MM.1S (cell line): ENCODE data around the gene GAS5.
A peak's percentile ranks its signal among the peaks of the same experiment; 100 is the strongest.

ENCODE experiments used
- DNase-seq: peaks from one replicate; pipeline ENCODE4 v3.0.0-alpha.2; 2015
- H2AFZ ChIP-seq: fragments of 300-600 bp; sonication (generic); 2 replicates; pipeline ENCODE4 v1.6.0; 2016; ENCODE audit warnings: antibody characterized with exemption, low read length
- H3F3A ChIP-seq: fragments of 300-600 bp; sonication (generic); 2 replicates; pipeline ENCODE4 v1.6.1; 2016; ENCODE audit warnings: mild to moderate bottlenecking, antibody characterized with exemption, low read length, moderate library complexity, mixed read lengths; ENCODE audit not compliant: insufficient read depth
- H3K27ac ChIP-seq: fragments of 300-600 bp; sonication (generic); 2 replicates; pipeline ENCODE4 v1.5.1; 2016; ENCODE audit warnings: mild to moderate bottlenecking, low read length
- H3K27me3 ChIP-seq: fragments of 300-600 bp; sonication (generic); replicated peaks from 2 replicates; pipeline ENCODE4 v1.6.0; 2016; ENCODE audit warnings: low read length; ENCODE audit not compliant: insufficient read depth
- H3K36me3 ChIP-seq: fragments of 300-600 bp; sonication (generic); replicated peaks from 2 replicates; pipeline ENCODE4 v1.6.1; 2016; ENCODE audit warnings: mild to moderate bottlenecking, low read length, mixed read lengths; ENCODE audit not compliant: insufficient read depth
- H3K4me1 ChIP-seq: fragments of 300-600 bp; sonication (generic); 2 replicates; pipeline ENCODE4 v1.6.1; 2016; ENCODE audit warnings: low read length, mixed read lengths
- H3K4me2 ChIP-seq: fragments of 300-600 bp; sonication (generic); 2 replicates; pipeline ENCODE4 v1.6.0; 2016; ENCODE audit warnings: low read depth, low read length
- H3K4me3 ChIP-seq: fragments of 300-600 bp; sonication (generic); 2 replicates; pipeline ENCODE4 v1.5.1; 2016; ENCODE audit warnings: low read length, mixed read lengths
- H3K79me2 ChIP-seq: fragments of 300-600 bp; sonication (generic); 2 replicates; pipeline ENCODE4 v1.6.1; 2016; ENCODE audit warnings: mixed run types, low read length, mixed read lengths
- H3K9ac ChIP-seq: fragments of 300-600 bp; sonication (generic); 2 replicates; pipeline ENCODE4 v1.6.1; 2016; ENCODE audit warnings: low read length, mixed read lengths
- H3K9me2 ChIP-seq: fragments of 300-600 bp; sonication (generic); replicated peaks from 2 replicates; pipeline ENCODE4 v1.6.1; 2016; ENCODE audit warnings: mild to moderate bottlenecking, low read length, mixed read lengths; ENCODE audit not compliant: insufficient read depth
- H3K9me3 ChIP-seq: fragments of 300-600 bp; sonication (generic); replicated peaks from 2 replicates; pipeline ENCODE4 v1.6.1; 2016; ENCODE audit warnings: mild to moderate bottlenecking, low read length, mixed read lengths; ENCODE audit not compliant: insufficient read depth
- H4K20me1 ChIP-seq: fragments of 300-600 bp; sonication (generic); 2 replicates; pipeline ENCODE4 v1.6.1; 2016; ENCODE audit warnings: mild to moderate bottlenecking, low read length, moderate library complexity, mixed read lengths; ENCODE audit not compliant: insufficient read depth
- CTCF ChIP-seq: fragments of 300-600 bp; sonication (generic); IDR thresholded peaks from 2 replicates; pipeline ENCODE4 v1.5.1; 2016; ENCODE audit warnings: antibody characterized with exemption, low read length, mixed read lengths
- EZH2 ChIP-seq: fragments of 300-600 bp; sonication (generic); optimal IDR thresholded peaks from 2 replicates; pipeline ENCODE3; 2017; ENCODE audit warnings: low read depth, mild to moderate bottlenecking, antibody characterized with exemption, low read length, mixed read lengths
- EZH2phosphoT487 ChIP-seq: fragments of 300-600 bp; sonication (generic); IDR thresholded peaks from 2 replicates; pipeline ENCODE4 v1.6.1; 2018; ENCODE audit warnings: antibody characterized with exemption, low read length

Gene GAS5

DNA sequence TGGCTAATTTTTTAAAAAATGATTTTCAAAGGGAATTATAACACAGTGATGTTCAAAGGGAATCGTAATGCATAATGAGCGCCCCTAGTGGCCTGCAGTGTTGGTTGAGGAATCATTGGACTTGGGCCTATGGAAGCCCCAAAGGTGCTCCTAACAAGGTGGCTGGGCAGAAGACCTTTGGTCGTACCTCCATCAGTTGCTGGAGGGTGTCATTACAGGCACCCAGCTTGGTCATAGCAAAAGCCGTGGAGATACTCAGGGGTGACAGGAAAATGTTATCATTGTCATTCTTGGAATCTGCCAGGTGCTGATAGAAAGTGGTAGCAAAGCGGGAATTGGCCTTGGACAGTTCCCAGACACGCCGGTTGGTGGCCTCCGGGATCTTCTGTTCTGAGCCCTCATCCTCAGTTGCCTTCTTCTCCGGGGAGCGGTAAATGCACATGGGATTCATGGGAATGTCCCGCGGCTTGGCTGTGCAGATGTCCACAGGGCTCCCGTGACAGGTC is 46.6 kb upstream of the GAS5 start:
- H3K4me3 ChIP-seq = no peak overlapping the region
- no peak overlapping the region for H3K9ac ChIP-seq
- DNase-seq = peak; percentile 70
- H3K36me3 ChIP-seq = no peaks in the 10 kb centered on the region
- H3K4me2 ChIP-seq = no peak overlapping the region
- no peaks in the 10 kb centered on the region for H3K4me1 ChIP-seq
- no peaks in the 10 kb centered on the region for H3F3A ChIP-seq
- TF ChIP-seq CTCF = peak; percentile 81
- no peak for TF ChIP-seq EZH2phosphoT487
- H3K9me2 ChIP-seq = no peaks in the 10 kb centered on the region
- H3K27ac ChIP-seq = no peak overlapping the region
- H2AFZ ChIP-seq = no peak overlapping the region
- H4K20me1 ChIP-seq = no peaks in the 10 kb centered on the region
- H3K9me3 ChIP-seq = no peaks in the 10 kb centered on the region
- H3K79me2 ChIP-seq = no peaks in the 10 kb centered on the region
- no peaks in the 10 kb centered on the region for H3K27me3 ChIP-seq

GRCh38 chr1:173913111-173913510 is 45.3 kb upstream of the GAS5 start:
- H3K9me2 ChIP-seq = no peaks in the 10 kb centered on the region
- H3K9me3 ChIP-seq = no peaks in the 10 kb centered on the region
- H3K4me1 ChIP-seq = no peaks in the 10 kb centered on the region
- no peaks in the 10 kb centered on the region for H3K79me2 ChIP-seq
- no peak overlapping the region for H3K27ac ChIP-seq
- no peaks in the 10 kb centered on the region for H3F3A ChIP-seq
- no peak overlapping the region for H2AFZ ChIP-seq
- TF ChIP-seq EZH2 = no peak
- no peak for TF ChIP-seq EZH2phosphoT487
- no peak for TF ChIP-seq CTCF
- no peaks in the 10 kb centered on the region for H3K36me3 ChIP-seq
- H3K27me3 ChIP-seq = no peaks in the 10 kb centered on the region
- no peak overlapping the region for H3K9ac ChIP-seq
- no peak for DNase-seq
- no peaks in the 10 kb centered on the region for H4K20me1 ChIP-seq
- no peak overlapping the region for H3K4me2 ChIP-seq
- H3K4me3 ChIP-seq = no peak overlapping the region

DNA sequence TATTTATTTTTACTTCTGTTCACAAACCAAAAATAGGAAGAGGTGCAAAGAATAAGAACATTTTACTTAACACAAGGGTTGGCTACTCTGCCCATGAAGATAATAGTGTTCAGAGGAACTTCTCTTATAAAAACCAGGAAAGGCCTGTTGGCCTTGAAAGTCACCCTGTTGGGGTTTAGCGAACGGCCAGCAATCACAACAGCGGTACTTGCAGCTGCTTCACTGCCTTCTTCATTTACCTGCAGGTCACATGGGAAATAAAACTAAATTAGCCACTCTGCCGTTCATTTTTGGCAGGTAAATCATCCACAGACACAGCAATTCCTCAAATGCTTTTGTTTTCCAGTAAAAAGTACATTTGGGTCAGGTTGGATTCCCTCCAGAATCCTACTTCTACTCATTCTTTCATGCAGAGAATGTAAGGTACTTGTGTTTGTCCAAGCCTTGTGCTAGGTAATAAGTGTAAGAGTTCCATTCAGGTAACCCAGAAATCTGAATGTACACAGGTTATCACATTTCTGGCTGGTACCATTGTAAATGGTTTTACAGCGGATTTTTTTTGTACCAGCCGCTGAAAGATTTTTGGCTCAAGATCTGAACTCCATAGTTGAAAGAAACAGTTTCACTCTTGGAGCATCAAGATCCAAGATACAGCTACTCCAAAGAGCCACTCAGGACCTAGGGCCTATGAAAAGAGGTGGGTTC is 36.2 kb upstream of the GAS5 start:
- Histone ChIP-seq H3K9me2 (no peaks in the 10 kb centered on the region), H3K9me3 (no peaks in the 10 kb centered on the region), H3K27me3 (no peaks in the 10 kb centered on the region), H3F3A (no peaks in the 10 kb centered on the region), H3K36me3 (no peaks in the 10 kb centered on the region), H3K4me2 (no peak overlapping the region), H3K79me2 (no peaks in the 10 kb centered on the region), H4K20me1 (no peaks in the 10 kb centered on the region), H3K9ac (no peak overlapping the region), H3K4me3 (no peak overlapping the region), H2AFZ (no peak overlapping the region), H3K4me1 (no peaks in the 10 kb centered on the region), H3K27ac (no peak overlapping the region)
- TF ChIP-seq EZH2phosphoT487 = no peak
- no peak for TF ChIP-seq EZH2
- TF ChIP-seq CTCF = no peak
- no peak for DNase-seq
